ENCODE data around the gene SBK1. TPM values are rescaled to one million over a fixed set of nuclear protein-coding genes. Genes with fewer than 3 reads are reported as not detected.

The SBK1 gene
- total and polyA plus RNA-seq, 2 of the 4 experiments (the other 2 are of a cell fraction): under 0.01 to 0.05 TPM

DNA sequence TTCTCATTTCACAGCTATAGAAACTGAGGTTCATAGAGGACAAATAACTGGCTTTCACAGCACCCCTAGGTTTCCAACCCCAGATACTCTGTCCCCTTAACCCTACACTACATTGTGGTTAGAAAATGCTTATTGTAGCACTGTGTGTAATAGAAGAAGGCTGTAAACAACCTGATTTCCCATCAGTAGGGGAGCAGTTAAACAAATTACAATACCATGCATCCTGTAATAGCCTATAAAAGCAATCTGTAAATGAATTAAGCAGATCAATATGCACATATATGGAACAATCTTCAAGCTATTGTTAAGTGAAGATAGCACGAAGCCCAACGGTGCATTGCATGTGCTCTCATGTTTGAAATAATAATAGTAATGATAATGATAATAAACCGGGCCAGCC, 41.3 kb upstream of the SBK1 start:
- Histone ChIP-seq H4K5ac (ENCODE audit: low read depth, low read length) (no peak overlapping the region), H3K27me3 (ENCODE audit: control insufficient read depth, insufficient read depth, low read length) (no peaks in the 10 kb centered on the region; the same call in none of the 2 replicates), H3K36me3 (ENCODE audit: control insufficient read depth, insufficient read depth, low read length) (no peaks in the 10 kb centered on the region), H4K8ac (ENCODE audit: low read depth in 2 of 2, low read length in 2 of 2) (no peak overlapping the region), H2BK20ac (ENCODE audit: low read depth, low read length) (no peak overlapping the region), H3K4me3 (ENCODE audit: insufficient read depth, low read depth, low read length) (no peak overlapping the region), H3K79me1 (ENCODE audit: low read depth in 1 of 2, low read length in 2 of 2) (no peaks in the 10 kb centered on the region), H2AK5ac (ENCODE audit: low read depth, low read length) (no peak overlapping the region), H3K14ac (replicated peaks; ENCODE audit: low read depth, low read length) (no peak overlapping the region), H3K23ac (ENCODE audit: low read depth, low read length) (no peak overlapping the region), H3K4me1 (ENCODE audit: control insufficient read depth, insufficient read depth, low read length) (no peaks in the 10 kb centered on the region), H2BK120ac (ENCODE audit: low read depth, low read length) (no peak overlapping the region), H3K18ac (ENCODE audit: low read depth, low read length) (no peak overlapping the region), H3K4ac (ENCODE audit: low read depth, low read length) (no peak overlapping the region), H3K27ac (ENCODE audit: insufficient read depth, low read length) (no peak overlapping the region), H3K9me3 (ENCODE audit: control insufficient read depth, insufficient read depth, low read length) (0 out of 2 replicates have a peak, but pooled peaks cover 3% of the 10 kb centered on the region), H2BK5ac (ENCODE audit: low read depth, low read length, poor library complexity, severe bottlenecking) (no peak overlapping the region), H2AFZ (replicated peaks; ENCODE audit: low read length, poor library complexity) (no peak overlapping the region), H3K9ac (ENCODE audit: low read depth, low read length) (no peak overlapping the region), H3K4me2 (ENCODE audit: low read depth, low read length) (no peak overlapping the region), H4K20me1 (ENCODE audit: insufficient read depth, low read length) (no peaks in the 10 kb centered on the region), H3K9me1 (ENCODE audit: insufficient read depth, low read length) (no peaks in the 10 kb centered on the region), H4K91ac (ENCODE audit: insufficient read depth, low read depth, low read length) (no peak overlapping the region), H2AK9ac (replicated peaks; ENCODE audit: low read depth, low read length, poor library complexity) (no peak overlapping the region), H2BK15ac (ENCODE audit: low read depth, low read length) (no peak overlapping the region), H3K56ac (ENCODE audit: extremely low read depth, insufficient read depth, low read length) (no peak overlapping the region)
- CTCF ChIA-PET: no interaction called here
- TF ChIP-seq RAD21 (IDR thresholded peaks at IDR 0.05; ENCODE audit: low read length) (no peak), MAZ (IDR thresholded peaks at IDR 0.05; ENCODE audit: borderline replicate concordance, low read depth, low read length) (no peak), RCOR1 (IDR thresholded peaks at IDR 0.05; ENCODE audit: insufficient replicate concordance, low read length) (no peak), POLR2A (IDR thresholded peaks at IDR 0.05; ENCODE audit: low read depth, low read length) (no peak), NFE2L2 (IDR thresholded peaks at IDR 0.05; ENCODE audit: low read depth, low read length) (no peak), BHLHE40 (IDR thresholded peaks at IDR 0.05; ENCODE audit: low read depth, low read length) (no peak), MXI1 (IDR thresholded peaks at IDR 0.05; ENCODE audit: borderline replicate concordance, low read depth, low read length) (no peak), MAFK (IDR thresholded peaks at IDR 0.05; ENCODE audit: low read depth, low read length) (no peak), CEBPB (IDR thresholded peaks at IDR 0.05; ENCODE audit: low read depth, low read length) (no peak), FOS (IDR thresholded peaks at IDR 0.05; ENCODE audit: low read depth, low read length) (no peak), RFX5 (IDR thresholded peaks at IDR 0.05; ENCODE audit: low read depth, low read length) (no peak), SMC3 (IDR thresholded peaks at IDR 0.05; ENCODE audit: low read depth, low read length) (no peak)
- TF ChIP-seq, protein P1, sequence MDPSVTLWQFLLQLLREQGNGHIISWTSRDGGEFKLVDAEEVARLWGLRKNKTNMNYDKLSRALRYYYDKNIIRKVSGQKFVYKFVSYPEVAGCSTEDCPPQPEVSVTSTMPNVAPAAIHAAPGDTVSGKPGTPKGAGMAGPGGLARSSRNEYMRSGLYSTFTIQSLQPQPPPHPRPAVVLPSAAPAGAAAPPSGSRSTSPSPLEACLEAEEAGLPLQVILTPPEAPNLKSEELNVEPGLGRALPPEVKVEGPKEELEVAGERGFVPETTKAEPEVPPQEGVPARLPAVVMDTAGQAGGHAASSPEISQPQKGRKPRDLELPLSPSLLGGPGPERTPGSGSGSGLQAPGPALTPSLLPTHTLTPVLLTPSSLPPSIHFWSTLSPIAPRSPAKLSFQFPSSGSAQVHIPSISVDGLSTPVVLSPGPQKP (IDR thresholded peaks at IDR 0.05; ENCODE audit: borderline replicate concordance, low read depth, low read length): no peak
- TF ChIP-seq, protein P2, sequence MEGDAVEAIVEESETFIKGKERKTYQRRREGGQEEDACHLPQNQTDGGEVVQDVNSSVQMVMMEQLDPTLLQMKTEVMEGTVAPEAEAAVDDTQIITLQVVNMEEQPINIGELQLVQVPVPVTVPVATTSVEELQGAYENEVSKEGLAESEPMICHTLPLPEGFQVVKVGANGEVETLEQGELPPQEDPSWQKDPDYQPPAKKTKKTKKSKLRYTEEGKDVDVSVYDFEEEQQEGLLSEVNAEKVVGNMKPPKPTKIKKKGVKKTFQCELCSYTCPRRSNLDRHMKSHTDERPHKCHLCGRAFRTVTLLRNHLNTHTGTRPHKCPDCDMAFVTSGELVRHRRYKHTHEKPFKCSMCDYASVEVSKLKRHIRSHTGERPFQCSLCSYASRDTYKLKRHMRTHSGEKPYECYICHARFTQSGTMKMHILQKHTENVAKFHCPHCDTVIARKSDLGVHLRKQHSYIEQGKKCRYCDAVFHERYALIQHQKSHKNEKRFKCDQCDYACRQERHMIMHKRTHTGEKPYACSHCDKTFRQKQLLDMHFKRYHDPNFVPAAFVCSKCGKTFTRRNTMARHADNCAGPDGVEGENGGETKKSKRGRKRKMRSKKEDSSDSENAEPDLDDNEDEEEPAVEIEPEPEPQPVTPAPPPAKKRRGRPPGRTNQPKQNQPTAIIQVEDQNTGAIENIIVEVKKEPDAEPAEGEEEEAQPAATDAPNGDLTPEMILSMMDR (conservative IDR thresholded peaks at IDR 0.05; ENCODE audit: low read depth, low read length): no peak
- TF ChIP-seq, protein P3, sequence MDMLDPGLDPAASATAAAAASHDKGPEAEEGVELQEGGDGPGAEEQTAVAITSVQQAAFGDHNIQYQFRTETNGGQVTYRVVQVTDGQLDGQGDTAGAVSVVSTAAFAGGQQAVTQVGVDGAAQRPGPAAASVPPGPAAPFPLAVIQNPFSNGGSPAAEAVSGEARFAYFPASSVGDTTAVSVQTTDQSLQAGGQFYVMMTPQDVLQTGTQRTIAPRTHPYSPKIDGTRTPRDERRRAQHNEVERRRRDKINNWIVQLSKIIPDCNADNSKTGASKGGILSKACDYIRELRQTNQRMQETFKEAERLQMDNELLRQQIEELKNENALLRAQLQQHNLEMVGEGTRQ (IDR thresholded peaks at IDR 0.05; ENCODE audit: low read depth, low read length): no peak
- in situ Hi-C loops (cut with MboI; ENCODE audit: low sequenced_read_pairs) (loop anchor here (10.0 kb wide), 1 partner anchor 64 kb away; no protein-coding TSS in a partner anchor), dilution Hi-C loops (cut with HindIII; ENCODE audit: low sequenced_read_pairs, unreplicated experiment) (no loop called here), intact Hi-C loops (cut with micrococcal nuclease) (no loop called here)
- DNase-seq (no peak), ATAC-seq (ENCODE audit: low read depth) (no peak)
- 50% methylated on average over 1 of the region's 3 CpGs; no CpG with 5 or more reads in 1 of the 2 experiments for WGBS, 2 experiments (ENCODE audit: extremely low coverage in 2 of 2, insufficient read length in 1 of 2)
- POLR2A ChIA-PET (ENCODE audit: unreplicated experiment): no interaction called here
- BruUV-seq (replicated peaks): no TSS peak

Data from IMR-90 (cell line).